HEK293 (cell line): ENCODE results near the gene HTR1D.

Experiments used
- CTCF ChIA-PET: fragments of 350-600 bp; formaldehyde crosslinking; extraction: SDS; loops from one replicate; lab custom pipeline; 2021; ENCODE audit warnings: antibody characterized with exemption; lab: Yijun Ruan, JAX
- POLR2A ChIA-PET: fragments of 300-600 bp; formaldehyde crosslinking; extraction: SDS; loops from one replicate; lab custom pipeline; 2020; ENCODE audit warnings: antibody characterized with exemption, inconsistent platforms; lab: Yijun Ruan, JAX
- H3K27ac ChIP-seq: fragments of 200-500 bp; sonication (Bioruptor generic); 2 replicates; pipeline ENCODE4 v1.5.1; 2014; ENCODE audit warnings: low read depth, low read length, control low read depth, inconsistent platforms; ENCODE audit errors: extremely low read depth
- H3K36me3 ChIP-seq, 2 experiments: fragments of 200-500 bp in 1 of 2; sonication (Bioruptor generic) in 1 of 2; 1 replicate in 1 of 2; 2 replicates in 1 of 2; pipeline ENCODE4 v1.5.1; 2014 to 2017; ENCODE audit warnings: inconsistent platforms in 2 of 2, low read length in 2 of 2; ENCODE audit not compliant: control insufficient read depth in 2 of 2, insufficient read depth in 1 of 2
- H3K4me1 ChIP-seq: fragments of 200-500 bp; sonication (Bioruptor generic); 2 replicates; pipeline ENCODE4 v1.5.1; 2014; ENCODE audit warnings: mild to moderate bottlenecking, low read length, inconsistent platforms; ENCODE audit not compliant: control insufficient read depth, insufficient read depth
- H3K4me3 ChIP-seq: 2 replicates; pipeline ENCODE4 v1.5.1; 2011; ENCODE audit warnings: low read depth, mild to moderate bottlenecking, control low read depth, low read length, moderate library complexity
- H3K9me3 ChIP-seq: fragments of 200-500 bp; sonication (Bioruptor generic); 2 replicates; pipeline ENCODE4 v1.5.1; 2014; ENCODE audit warnings: low read depth, low read length, inconsistent platforms; ENCODE audit not compliant: control insufficient read depth, insufficient read depth
- BCL11A ChIP-seq: fragments of 450-650 bp; formaldehyde crosslinking; IDR thresholded peaks from 2 replicates; pipeline ENCODE4 v1.5.1; 2016; ENCODE audit warnings: low read depth, missing biosample characterization, missing genetic modification characterization
- KLF7 ChIP-seq: fragments of 450-650 bp; formaldehyde crosslinking; IDR thresholded peaks from 2 replicates; pipeline ENCODE4 v1.5.1; 2016; ENCODE audit warnings: missing biosample characterization, missing genetic modification characterization, borderline replicate concordance
- KLF8 ChIP-seq: fragments of 450-650 bp; formaldehyde crosslinking; IDR thresholded peaks from 2 replicates; pipeline ENCODE4 v1.5.1; 2016; ENCODE audit warnings: missing biosample characterization, missing genetic modification characterization
- MYNN ChIP-seq: fragments of 450-650 bp; formaldehyde crosslinking; IDR thresholded peaks from 2 replicates; pipeline ENCODE4 v1.5.1; 2016; ENCODE audit warnings: missing biosample characterization, missing genetic modification characterization, borderline replicate concordance
- WT1 ChIP-seq: fragments of 450-650 bp; formaldehyde crosslinking; IDR thresholded peaks from 2 replicates; pipeline ENCODE4 v1.5.1; 2016; ENCODE audit warnings: missing biosample characterization, missing genetic modification characterization
- ZNF112 ChIP-seq: fragments of 450-650 bp; formaldehyde crosslinking; IDR thresholded peaks from 2 replicates; pipeline ENCODE4 v1.5.0; 2017; ENCODE audit warnings: missing biosample characterization, missing genetic modification characterization
- ZNF157 ChIP-seq: fragments of 450-650 bp; formaldehyde crosslinking; IDR thresholded peaks from 2 replicates; pipeline ENCODE4 v1.5.1; 2016; ENCODE audit warnings: missing biosample characterization, missing genetic modification characterization
- ZNF174 ChIP-seq: fragments of 450-650 bp; formaldehyde crosslinking; IDR thresholded peaks from 2 replicates; pipeline ENCODE4 v1.5.0; 2017; ENCODE audit warnings: missing biosample characterization, mild to moderate bottlenecking, missing genetic modification characterization
- ZNF214 ChIP-seq: fragments of 450-650 bp; formaldehyde crosslinking; IDR thresholded peaks from 2 replicates; pipeline ENCODE4 v1.5.1; 2017; ENCODE audit warnings: missing biosample characterization, mild to moderate bottlenecking, missing genetic modification characterization, borderline replicate concordance
- ZNF23 ChIP-seq: fragments of 450-650 bp; formaldehyde crosslinking; IDR thresholded peaks from 2 replicates; pipeline ENCODE4 v1.5.1; 2016; ENCODE audit warnings: missing biosample characterization, missing genetic modification characterization, borderline replicate concordance
- ZNF311 ChIP-seq: fragments of 450-650 bp; formaldehyde crosslinking; IDR thresholded peaks from 2 replicates; pipeline ENCODE4 v1.5.1; 2017; ENCODE audit warnings: missing biosample characterization, missing genetic modification characterization, borderline replicate concordance
- ZNF350 ChIP-seq: fragments of 450-650 bp; formaldehyde crosslinking; IDR thresholded peaks from 2 replicates; pipeline ENCODE4 v1.5.0; 2017; ENCODE audit warnings: missing biosample characterization, mild to moderate bottlenecking, missing genetic modification characterization
- ZNF404 ChIP-seq: fragments of 450-650 bp; formaldehyde crosslinking; IDR thresholded peaks from 2 replicates; pipeline ENCODE4 v1.5.1; 2017; ENCODE audit warnings: missing biosample characterization, missing genetic modification characterization
- ZNF426 ChIP-seq: fragments of 450-650 bp; formaldehyde crosslinking; IDR thresholded peaks from 2 replicates; pipeline ENCODE4 v1.5.1; 2017; ENCODE audit warnings: missing biosample characterization, missing genetic modification characterization, mild to moderate bottlenecking, inconsistent platforms, moderate library complexity
- ZNF48 ChIP-seq: fragments of 450-650 bp; formaldehyde crosslinking; IDR thresholded peaks from 2 replicates; pipeline ENCODE4 v1.5.1; 2016; ENCODE audit warnings: missing biosample characterization, missing genetic modification characterization
- ZNF544 ChIP-seq: fragments of 450-650 bp; formaldehyde crosslinking; IDR thresholded peaks from 2 replicates; pipeline ENCODE4 v1.5.0; 2017; ENCODE audit warnings: missing biosample characterization, missing genetic modification characterization
- ZNF585B ChIP-seq: fragments of 450-650 bp; formaldehyde crosslinking; IDR thresholded peaks from 2 replicates; pipeline ENCODE4 v1.5.1; 2016; ENCODE audit warnings: missing biosample characterization, missing genetic modification characterization
- ZNF768 ChIP-seq: fragments of 450-650 bp; formaldehyde crosslinking; IDR thresholded peaks from 2 replicates; pipeline ENCODE4 v1.5.1; 2018; ENCODE audit warnings: missing biosample characterization, mild to moderate bottlenecking, missing genetic modification characterization
- ZNF837 ChIP-seq: fragments of 450-650 bp; formaldehyde crosslinking; IDR thresholded peaks from 2 replicates; pipeline ENCODE4 v1.5.1; 2016; ENCODE audit warnings: missing biosample characterization, missing genetic modification characterization
- ZSCAN4 ChIP-seq: fragments of 450-650 bp; formaldehyde crosslinking; IDR thresholded peaks from 2 replicates; pipeline ENCODE4 v1.5.1; 2017; ENCODE audit warnings: missing biosample characterization, missing genetic modification characterization
- TF ChIP-seq, protein P1 (sequence below): fragments of 450-650 bp; formaldehyde crosslinking; IDR thresholded peaks from 2 replicates; pipeline ENCODE4 v1.5.1; 2017; ENCODE audit warnings: missing biosample characterization, missing genetic modification characterization
- TF ChIP-seq, protein P2 (sequence below): fragments of 450-650 bp; formaldehyde crosslinking; IDR thresholded peaks from 2 replicates; pipeline ENCODE4 v1.5.1; 2017; ENCODE audit warnings: missing biosample characterization, mild to moderate bottlenecking, missing genetic modification characterization, moderate library complexity
- TF ChIP-seq, protein P3 (sequence below): fragments of 450-650 bp; formaldehyde crosslinking; IDR thresholded peaks from 2 replicates; pipeline ENCODE4 v1.5.1; 2016; ENCODE audit warnings: missing biosample characterization, missing genetic modification characterization, borderline replicate concordance
- TF ChIP-seq, protein P4 (sequence below): fragments of 450-650 bp; formaldehyde crosslinking; IDR thresholded peaks from 2 replicates; pipeline ENCODE4 v1.5.1; 2016; ENCODE audit warnings: missing biosample characterization, missing genetic modification characterization

The HTR1D gene

GRCh38 chr1:23210963-23211362 is 6.3 kb downstream of the HTR1D start:
- no peak overlapping the region for H3K4me3 ChIP-seq

DNA sequence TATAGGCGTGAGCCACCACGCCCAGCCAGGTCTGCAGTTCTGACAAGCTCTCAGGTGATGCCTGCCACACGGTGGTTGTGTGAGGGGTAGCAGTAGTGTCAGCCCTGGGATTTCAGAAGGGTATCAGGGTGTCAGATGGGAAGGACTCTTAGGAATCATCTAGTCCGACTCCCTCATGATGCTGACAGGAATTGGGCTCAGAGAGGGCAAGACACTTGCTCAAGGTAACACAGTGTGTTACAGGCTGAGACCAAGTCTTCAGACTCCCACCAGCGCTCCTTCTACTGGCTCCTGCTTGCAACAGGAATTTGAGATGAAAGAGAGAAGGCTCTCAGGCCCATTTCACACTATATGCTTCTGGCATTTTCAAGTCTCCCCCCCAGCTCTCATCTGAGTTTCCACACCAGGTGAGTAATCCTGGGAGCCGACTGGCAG is 6.9 kb downstream of the HTR1D start:
- no peak overlapping the region for H3K4me3 ChIP-seq
- H3K36me3 ChIP-seq = no peaks in the 10 kb centered on the region
- ChIA-PET CTCF (interaction anchor here (0.6 to 3.0 kb wide), 8 partner anchors 11 to 288 kb away, joined by 3 to 10 read pairs (median 4); no protein-coding TSS in a partner anchor), POLR2A (interaction anchor here (1.4 kb wide), 1 partner anchor 16 kb away, joined by 6 read pairs; no protein-coding TSS in a partner anchor)
- no peaks in the 10 kb centered on the region for H3K4me1 ChIP-seq
- no peak for TF ChIP-seq ZNF23 (tag by site-specific recombination)
- TF ChIP-seq, protein P1, sequence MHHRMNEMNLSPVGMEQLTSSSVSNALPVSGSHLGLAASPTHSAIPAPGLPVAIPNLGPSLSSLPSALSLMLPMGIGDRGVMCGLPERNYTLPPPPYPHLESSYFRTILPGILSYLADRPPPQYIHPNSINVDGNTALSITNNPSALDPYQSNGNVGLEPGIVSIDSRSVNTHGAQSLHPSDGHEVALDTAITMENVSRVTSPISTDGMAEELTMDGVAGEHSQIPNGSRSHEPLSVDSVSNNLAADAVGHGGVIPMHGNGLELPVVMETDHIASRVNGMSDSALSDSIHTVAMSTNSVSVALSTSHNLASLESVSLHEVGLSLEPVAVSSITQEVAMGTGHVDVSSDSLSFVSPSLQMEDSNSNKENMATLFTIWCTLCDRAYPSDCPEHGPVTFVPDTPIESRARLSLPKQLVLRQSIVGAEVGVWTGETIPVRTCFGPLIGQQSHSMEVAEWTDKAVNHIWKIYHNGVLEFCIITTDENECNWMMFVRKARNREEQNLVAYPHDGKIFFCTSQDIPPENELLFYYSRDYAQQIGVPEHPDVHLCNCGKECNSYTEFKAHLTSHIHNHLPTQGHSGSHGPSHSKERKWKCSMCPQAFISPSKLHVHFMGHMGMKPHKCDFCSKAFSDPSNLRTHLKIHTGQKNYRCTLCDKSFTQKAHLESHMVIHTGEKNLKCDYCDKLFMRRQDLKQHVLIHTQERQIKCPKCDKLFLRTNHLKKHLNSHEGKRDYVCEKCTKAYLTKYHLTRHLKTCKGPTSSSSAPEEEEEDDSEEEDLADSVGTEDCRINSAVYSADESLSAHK (tag by site-specific recombination) = peak; percentile 99
- peak; percentile 68 for TF ChIP-seq ZNF768 (tag by site-specific recombination)
- TF ChIP-seq ZNF214 (tag by site-specific recombination) = no peak
- no peak overlapping the region for H3K27ac ChIP-seq
- H3K9me3 ChIP-seq = no peaks in the 10 kb centered on the region

More at GRCh38 chr1:23210963-23211362, 6.3 kb downstream of the HTR1D start:
- Histone ChIP-seq H3K36me3 (no peaks in the 10 kb centered on the region), H3K4me1 (no peaks in the 10 kb centered on the region), H3K9me3 (no peaks in the 10 kb centered on the region), H3K27ac (no peak overlapping the region)
- TF ChIP-seq, protein P2, sequence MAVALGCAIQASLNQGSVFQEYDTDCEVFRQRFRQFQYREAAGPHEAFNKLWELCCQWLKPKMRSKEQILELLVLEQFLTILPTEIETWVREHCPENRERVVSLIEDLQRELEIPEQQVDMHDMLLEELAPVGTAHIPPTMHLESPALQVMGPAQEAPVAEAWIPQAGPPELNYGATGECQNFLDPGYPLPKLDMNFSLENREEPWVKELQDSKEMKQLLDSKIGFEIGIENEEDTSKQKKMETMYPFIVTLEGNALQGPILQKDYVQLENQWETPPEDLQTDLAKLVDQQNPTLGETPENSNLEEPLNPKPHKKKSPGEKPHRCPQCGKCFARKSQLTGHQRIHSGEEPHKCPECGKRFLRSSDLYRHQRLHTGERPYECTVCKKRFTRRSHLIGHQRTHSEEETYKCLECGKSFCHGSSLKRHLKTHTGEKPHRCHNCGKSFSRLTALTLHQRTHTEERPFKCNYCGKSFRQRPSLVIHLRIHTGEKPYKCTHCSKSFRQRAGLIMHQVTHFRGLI (tag by site-specific recombination) = no peak
- TF ChIP-seq ZNF768 (tag by site-specific recombination) (0 out of 2 replicates have a peak, but pooled peaks have one; percentile 66), ZNF404 (tag by site-specific recombination) (no peak), ZNF48 (tag by site-specific recombination) (no peak), MYNN (no peak), ZNF837 (tag by site-specific recombination) (no peak)
- TF ChIP-seq, protein P3, sequence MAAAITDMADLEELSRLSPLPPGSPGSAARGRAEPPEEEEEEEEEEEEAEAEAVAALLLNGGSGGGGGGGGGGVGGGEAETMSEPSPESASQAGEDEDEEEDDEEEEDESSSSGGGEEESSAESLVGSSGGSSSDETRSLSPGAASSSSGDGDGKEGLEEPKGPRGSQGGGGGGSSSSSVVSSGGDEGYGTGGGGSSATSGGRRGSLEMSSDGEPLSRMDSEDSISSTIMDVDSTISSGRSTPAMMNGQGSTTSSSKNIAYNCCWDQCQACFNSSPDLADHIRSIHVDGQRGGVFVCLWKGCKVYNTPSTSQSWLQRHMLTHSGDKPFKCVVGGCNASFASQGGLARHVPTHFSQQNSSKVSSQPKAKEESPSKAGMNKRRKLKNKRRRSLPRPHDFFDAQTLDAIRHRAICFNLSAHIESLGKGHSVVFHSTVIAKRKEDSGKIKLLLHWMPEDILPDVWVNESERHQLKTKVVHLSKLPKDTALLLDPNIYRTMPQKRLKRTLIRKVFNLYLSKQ (tag by site-specific recombination) = no peak
- POLR2A ChIA-PET = interaction anchor here (1.4 kb wide), 1 partner anchor 16 kb away, joined by 6 read pairs; no protein-coding TSS in a partner anchor
- CTCF ChIA-PET = interaction anchor here (0.5 to 3.0 kb wide), 8 partner anchors 20 to 287 kb away, joined by 3 to 10 read pairs (median 4); no protein-coding TSS in a partner anchor

GRCh38 chr1:23209770-23210169 is 7.5 kb downstream of the HTR1D start:
- POLR2A ChIA-PET = interaction anchor here (1.4 kb wide), 1 partner anchor 15 kb away, joined by 6 read pairs; no protein-coding TSS in a partner anchor
- CTCF ChIA-PET = interaction anchor here (0.6 to 3.0 kb wide), 8 partner anchors 12 to 288 kb away, joined by 3 to 10 read pairs (median 3); no protein-coding TSS in a partner anchor
- H3K4me3 ChIP-seq = no peak overlapping the region
- no peaks in the 10 kb centered on the region for H3K9me3 ChIP-seq
- no peaks in the 10 kb centered on the region for H3K36me3 ChIP-seq
- no peak overlapping the region for H3K27ac ChIP-seq
- no peaks in the 10 kb centered on the region for H3K4me1 ChIP-seq
- TF ChIP-seq ZNF174 (tag by site-specific recombination) (no peak), BCL11A (tag by site-specific recombination) (no peak), ZNF585B (tag by site-specific recombination) (no peak), KLF8 (no peak), ZSCAN4 (no peak), ZNF544 (tag by site-specific recombination) (no peak), ZNF112 (tag by site-specific recombination) (no peak), KLF7 (tag by site-specific recombination) (no peak), ZNF311 (no peak), ZNF426 (tag by site-specific recombination) (no peak), ZNF157 (tag by site-specific recombination) (no peak), WT1 (tag by site-specific recombination) (no peak), ZNF350 (no peak)
- TF ChIP-seq, protein P4, sequence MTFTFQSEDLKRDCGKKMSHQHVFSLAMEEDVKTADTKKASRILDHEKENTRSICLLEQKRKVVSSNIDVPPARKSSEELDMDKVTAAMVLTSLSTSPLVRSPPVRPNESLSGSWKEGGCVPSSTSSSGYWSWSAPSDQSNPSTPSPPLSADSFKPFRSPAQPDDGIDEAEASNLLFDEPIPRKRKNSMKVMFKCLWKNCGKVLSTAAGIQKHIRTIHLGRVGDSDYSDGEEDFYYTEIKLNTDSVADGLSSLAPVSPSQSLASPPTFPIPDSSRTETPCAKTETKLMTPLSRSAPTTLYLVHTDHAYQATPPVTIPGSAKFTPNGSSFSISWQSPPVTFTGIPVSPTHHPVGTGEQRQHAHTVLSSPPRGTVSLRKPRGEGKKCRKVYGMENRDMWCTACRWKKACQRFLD (tag by site-specific recombination) = no peak
